GM19240 (cell line): ENCODE measurements around the gene SPG21.
"Not testable (repeated sequence)": the region's sequence is repeated elsewhere in the genome, so short reads cannot be mapped to it uniquely, and the experiment has no call there.

ENCODE experiments used
- DNase-seq: peaks from one replicate; pipeline ENCODE4 v3.0.0; 2011; ENCODE audit warnings: low spot score; ENCODE audit not compliant: insufficient read length

SPG21 gene

DNA sequence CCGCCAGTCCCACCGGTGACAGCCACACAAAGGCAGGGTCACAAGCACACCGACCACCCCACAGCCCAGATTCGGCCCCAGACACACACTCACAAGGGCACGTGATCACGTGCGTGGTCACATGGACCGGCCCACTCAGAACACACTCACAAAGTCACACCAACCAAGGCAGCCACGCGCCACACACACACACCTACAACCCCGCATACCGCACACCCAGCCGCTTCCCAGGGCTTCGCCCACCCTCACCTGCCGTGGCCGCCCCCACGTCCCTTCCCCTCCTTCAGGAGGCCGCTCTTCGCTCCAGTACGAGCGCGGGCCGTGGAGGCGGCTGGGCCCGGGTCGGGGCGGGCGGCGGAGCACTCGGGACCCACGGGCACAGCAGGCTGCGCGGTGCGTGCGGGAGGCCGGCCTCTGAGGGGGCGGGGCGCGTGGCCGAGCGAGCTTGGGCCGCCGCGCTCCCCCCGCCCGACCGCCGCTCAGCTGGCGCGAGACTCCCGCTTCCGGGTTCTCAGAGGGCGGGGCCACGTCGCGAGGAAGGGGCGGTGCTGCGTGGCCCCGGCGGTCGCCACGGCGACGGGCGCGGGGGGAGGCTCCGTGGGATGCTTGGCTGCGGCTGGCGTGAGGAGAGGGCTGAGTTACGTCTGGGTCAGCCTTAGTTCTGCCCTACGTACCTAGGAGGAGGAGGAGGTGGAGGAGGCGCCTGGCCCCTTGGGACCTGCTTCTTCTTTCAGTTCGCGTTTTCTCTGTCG, at the start of gene SPG21:
TSS of gene SPG21 (minus strand) at position 499 of the 752 bp plus-strand sequence. CDS start 6,345 bp downstream, outside the sequence.
- DNase-seq: peak; percentile 83

GRCh38 chr15:65038836-65039235, 49.1 kb upstream of the SPG21 start:
- no peak for DNase-seq

GRCh38 chr15:65038428-65038827, 48.7 kb upstream of the SPG21 start:
- DNase-seq: no peak

GRCh38 chr15:65037309-65037708, 47.6 kb upstream of the SPG21 start:
- no peak for DNase-seq

GRCh38 chr15:65034719-65035118, 45.0 kb upstream of the SPG21 start:
- no peak for DNase-seq

GRCh38 chr15:65033659-65034269, 44.0 kb upstream of the SPG21 start:
- no peak for DNase-seq

- no peak for DNase-seq
These were observed 43.3 kb upstream of the SPG21 start for GRCh38 chr15:65032801-65033537.

- no peak for DNase-seq
These were observed 40.1 kb upstream of the SPG21 start for GRCh38 chr15:65029736-65030208.

DNA sequence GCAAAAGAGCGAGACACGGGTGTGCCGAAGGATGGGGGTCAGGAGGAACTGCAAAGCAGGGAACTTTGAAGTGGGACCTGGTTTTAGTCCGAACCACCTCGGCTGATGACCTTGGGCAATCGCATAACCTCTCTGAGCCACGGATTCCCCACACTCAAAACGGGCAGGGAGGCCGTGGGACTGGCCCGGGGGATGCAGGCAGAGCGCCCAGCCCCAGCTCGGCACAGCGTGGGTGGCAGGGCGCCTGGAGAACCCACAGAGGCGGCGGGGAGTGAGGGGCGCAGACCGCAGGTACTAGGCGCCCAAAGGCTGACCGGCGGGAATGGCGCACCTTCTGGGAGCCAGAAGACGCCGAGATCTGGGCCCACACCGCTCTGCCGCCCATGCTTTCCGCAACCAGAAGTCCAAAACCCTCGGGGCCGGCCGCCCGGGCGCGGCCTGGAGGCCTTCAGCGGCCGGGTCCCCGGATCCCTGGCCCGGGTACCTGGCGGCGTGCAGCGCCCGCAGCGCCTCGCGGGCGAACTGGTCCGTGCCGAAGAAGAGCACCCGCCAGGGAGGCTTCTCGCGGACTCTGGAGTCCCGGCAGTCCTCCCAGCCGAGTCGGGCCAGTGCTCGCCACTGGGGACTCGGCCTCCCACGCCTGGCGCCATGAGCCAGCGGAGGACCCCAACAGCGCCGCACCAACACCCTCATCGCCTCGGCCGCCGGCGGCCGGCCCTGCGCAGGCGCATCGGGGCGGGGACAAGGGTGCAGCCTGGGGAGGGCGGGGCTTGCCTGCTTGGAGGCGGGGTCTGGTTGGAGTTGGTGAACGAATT, 39.4 kb upstream of the SPG21 start, which contains the start of gene MTFMT:
TSS of gene MTFMT (minus strand) at position 719 of the 815 bp plus-strand sequence. CDS start at position 693, 26 bp downstream.
- peak; percentile 90 for DNase-seq

GRCh38 chr15:65028338-65028737, 38.6 kb upstream of the SPG21 start:
- no peak for DNase-seq

GRCh38 chr15:65027593-65027992, 37.9 kb upstream of the SPG21 start:
- no peak for DNase-seq

- no peak for DNase-seq
These were observed 37.0 kb upstream of the SPG21 start for GRCh38 chr15:65026756-65027155.

DNA sequence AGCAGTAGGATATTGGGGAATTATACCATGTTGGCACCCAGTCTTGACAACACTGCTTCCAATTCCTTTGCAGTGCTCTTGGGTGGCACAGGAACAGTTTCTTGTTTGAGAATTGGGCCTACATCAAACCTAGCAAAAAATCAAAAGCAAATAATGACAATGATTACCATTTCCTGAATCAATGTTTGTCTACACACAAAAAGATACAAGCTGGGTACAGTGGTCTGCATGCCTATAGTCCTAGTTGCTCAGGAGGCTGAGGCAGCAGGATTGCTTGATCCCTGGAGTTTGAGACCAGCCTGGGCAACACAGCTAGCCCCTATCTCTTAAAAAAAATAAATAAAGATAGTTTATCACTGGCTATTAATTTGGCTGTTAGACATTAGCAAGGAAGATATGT, 31.8 kb upstream of the SPG21 start:
- DNase-seq: no peak

DNA sequence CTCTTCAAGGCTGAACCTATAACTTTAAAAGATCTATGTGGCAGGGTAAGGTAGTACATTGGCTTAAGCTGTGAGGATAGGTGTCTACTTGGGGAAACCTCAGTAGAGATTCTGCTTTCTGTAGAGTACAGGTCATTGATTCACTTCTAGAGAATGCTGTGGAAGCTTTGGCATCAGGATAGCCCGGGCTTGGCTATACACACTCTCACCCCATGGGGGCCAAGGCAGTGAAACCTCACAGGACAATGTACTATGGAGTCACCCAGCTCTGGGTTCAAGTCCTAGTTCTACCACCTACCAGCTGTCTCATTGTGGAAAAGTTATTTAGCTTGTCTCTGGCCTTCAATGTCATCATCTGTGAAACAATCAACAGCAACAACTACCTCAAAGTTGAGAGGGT, 30.7 kb upstream of the SPG21 start:
- DNase-seq: no peak

DNA sequence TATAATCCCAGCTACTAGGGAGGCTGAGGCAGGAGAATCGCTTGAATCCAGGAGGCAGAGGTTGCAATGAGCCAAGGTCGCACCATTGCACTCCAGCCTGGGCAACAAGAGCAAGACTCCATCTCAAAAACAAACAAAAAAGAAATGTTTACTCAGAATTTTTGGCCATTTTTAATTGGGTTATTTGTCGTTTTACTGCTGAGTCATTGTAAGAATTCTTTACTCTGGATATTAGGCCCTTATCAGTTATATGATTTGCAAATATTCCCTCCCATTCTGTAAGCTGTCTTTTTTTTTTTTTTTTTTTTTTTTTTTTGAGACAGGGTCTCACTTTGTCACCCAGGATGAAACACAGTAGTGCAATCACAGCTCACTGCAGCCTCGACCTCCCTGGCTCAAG, 21.5 kb upstream of the SPG21 start:
- not testable (repeated sequence) for DNase-seq

DNA sequence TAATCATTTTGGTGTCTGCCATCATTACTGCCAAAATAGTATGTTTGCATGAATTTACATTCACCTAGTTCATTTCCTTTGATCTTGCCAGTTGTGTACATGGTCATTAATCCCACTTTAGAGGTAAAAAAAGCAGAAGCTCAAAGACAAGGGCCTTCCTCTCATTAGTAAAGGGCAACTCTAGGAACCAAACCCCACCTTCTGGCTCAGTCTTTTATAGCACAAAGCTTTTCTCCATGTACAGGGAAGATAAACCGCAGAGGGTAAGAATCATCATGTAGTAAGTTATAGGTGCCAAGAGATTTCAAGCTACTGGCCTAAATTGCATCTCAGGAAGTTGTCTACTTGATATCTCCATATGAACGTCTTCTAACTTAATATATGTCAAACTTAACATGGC, 19.3 kb upstream of the SPG21 start:
- no peak for DNase-seq

- no peak for DNase-seq
These were observed 17.2 kb upstream of the SPG21 start for GRCh38 chr15:65006876-65007275.

- DNase-seq: no peak
These were observed 15.3 kb upstream of the SPG21 start for GRCh38 chr15:65004993-65005392.

- no peak for DNase-seq
These were observed 8.1 kb upstream of the SPG21 start for GRCh38 chr15:64997745-64998375.

- no peak for DNase-seq
These were observed 7.4 kb upstream of the SPG21 start for GRCh38 chr15:64997066-64997465.

DNA sequence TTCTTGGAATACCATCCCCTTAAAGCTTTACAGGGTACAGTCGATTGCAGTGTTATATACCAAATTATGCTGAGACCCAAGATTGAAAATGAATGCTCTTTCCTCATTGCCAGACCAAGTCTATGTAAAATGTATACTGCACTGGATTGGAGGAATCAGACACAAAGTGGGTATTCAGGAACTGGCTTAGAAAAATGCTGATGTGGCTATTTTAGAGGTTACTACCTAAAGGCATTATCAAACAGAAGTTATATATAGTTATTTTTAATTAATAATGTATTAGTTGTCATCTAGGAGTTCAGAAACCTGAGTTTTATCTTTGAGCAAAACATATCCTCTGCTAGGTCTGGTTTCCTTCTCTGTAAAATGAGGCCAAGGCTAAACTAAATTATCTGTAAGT, 3.6 kb upstream of the SPG21 start:
- no peak for DNase-seq
